IMR-90 (cell line): ENCODE results near the gene UBA7. TPM values are rescaled to one million over a fixed set of nuclear protein-coding genes. Genes with fewer than 3 reads are reported as not detected.

Experiments used
- ATAC-seq: fragments of 200-7000 bp; cut with Tn5 transposase; 2 replicates; pipeline ENCODE4 v1.9.1; 2020; ENCODE audit warnings: low read depth, mild to moderate bottlenecking, moderate library complexity
- BruUV-seq: library from RNA; stranded (reverse); fragments of 400-500 nt; replicated peaks from 2 replicates; lab custom pipeline; 2021; lab: Mats Ljungman, UMichigan
- CTCF ChIA-PET: fragments of 300-600 bp; formaldehyde crosslinking; extraction: SDS; loops from one replicate; lab custom pipeline; 2021; ENCODE audit warnings: antibody characterized with exemption; lab: Yijun Ruan, JAX
- POLR2A ChIA-PET: fragments of 300-600 bp; sonication (Branson Sonifier 250); formaldehyde crosslinking; loops from one replicate; lab custom pipeline; 2022; ENCODE audit warnings: antibody characterized with exemption; ENCODE audit not compliant: unreplicated experiment; lab: Charles Lee
- DNase-seq: peaks from one replicate; pipeline ENCODE4 v3.0.0; 2013
- H2AFZ ChIP-seq: replicated peaks from 2 replicates; pipeline ENCODE3; 2013; ENCODE audit warnings: low read length, mild to moderate bottlenecking; ENCODE audit not compliant: poor library complexity
- H2AK5ac ChIP-seq: 2 replicates; pipeline ENCODE4 v1.6.1; 2013; ENCODE audit warnings: low read depth, low read length, inconsistent platforms
- H2AK9ac ChIP-seq: replicated peaks from 2 replicates; pipeline ENCODE3; 2013; ENCODE audit warnings: mild to moderate bottlenecking, low read depth, low read length, moderate library complexity; ENCODE audit not compliant: poor library complexity
- H2BK120ac ChIP-seq: 2 replicates; pipeline ENCODE4 v1.6.1; 2013; ENCODE audit warnings: low read depth, low read length, inconsistent platforms
- H2BK15ac ChIP-seq: 3 replicates; pipeline ENCODE4 v1.6.1; 2013; ENCODE audit warnings: low read depth, low read length, inconsistent platforms
- H2BK20ac ChIP-seq: 2 replicates; pipeline ENCODE4 v1.6.1; 2013; ENCODE audit warnings: low read depth, mild to moderate bottlenecking, inconsistent platforms, low read length, moderate library complexity
- H2BK5ac ChIP-seq: 2 replicates; pipeline ENCODE4 v1.6.1; 2013; ENCODE audit warnings: mild to moderate bottlenecking, low read depth, low read length, inconsistent platforms; ENCODE audit not compliant: poor library complexity, severe bottlenecking
- H3K14ac ChIP-seq: replicated peaks from 2 replicates; pipeline ENCODE4 v1.6.1; 2013; ENCODE audit warnings: low read depth, low read length, inconsistent platforms
- H3K18ac ChIP-seq: 2 replicates; pipeline ENCODE4 v1.6.1; 2013; ENCODE audit warnings: low read depth, low read length, control low read depth
- H3K23ac ChIP-seq: 2 replicates; pipeline ENCODE4 v1.6.1; 2013; ENCODE audit warnings: low read depth, low read length, inconsistent platforms
- H3K27ac ChIP-seq: 2 replicates; pipeline ENCODE4 v1.5.1; 2013; ENCODE audit warnings: mild to moderate bottlenecking, control low read depth, low read length; ENCODE audit not compliant: insufficient read depth
- H3K27me3 ChIP-seq: 2 replicates; pipeline ENCODE4 v1.6.1; 2013; ENCODE audit warnings: low read length; ENCODE audit not compliant: control insufficient read depth, insufficient read depth
- H3K36me3 ChIP-seq: 2 replicates; pipeline ENCODE4 v1.6.1; 2013; ENCODE audit warnings: low read length, mixed read lengths; ENCODE audit not compliant: control insufficient read depth, insufficient read depth
- H3K4ac ChIP-seq: 2 replicates; pipeline ENCODE4 v1.6.1; 2013; ENCODE audit warnings: low read depth, low read length, inconsistent platforms
- H3K4me1 ChIP-seq: 2 replicates; pipeline ENCODE4 v1.6.1; 2013; ENCODE audit warnings: low read length, mixed read lengths; ENCODE audit not compliant: control insufficient read depth, insufficient read depth
- H3K4me2 ChIP-seq: 2 replicates; pipeline ENCODE4 v1.6.1; 2013; ENCODE audit warnings: low read depth, mild to moderate bottlenecking, control low read depth, low read length, moderate library complexity
- H3K4me3 ChIP-seq: 2 replicates; pipeline ENCODE4 v1.5.1; 2013; ENCODE audit warnings: low read depth, mild to moderate bottlenecking, control low read depth, low read length, moderate library complexity; ENCODE audit not compliant: insufficient read depth
- H3K56ac ChIP-seq: 2 replicates; pipeline ENCODE4 v1.6.1; 2013; ENCODE audit warnings: low read length, inconsistent platforms; ENCODE audit not compliant: insufficient read depth; ENCODE audit errors: extremely low read depth
- H3K79me1 ChIP-seq, 2 experiments: 2 replicates each; pipeline ENCODE4 v1.6.1; 2013; ENCODE audit warnings: low read length in 2 of 2, inconsistent platforms in 1 of 2, low read depth in 1 of 2
- H3K9ac ChIP-seq: 2 replicates; pipeline ENCODE4 v1.6.1; 2013; ENCODE audit warnings: low read depth, low read length, control low read depth
- H3K9me1 ChIP-seq: 2 replicates; pipeline ENCODE4 v1.6.1; 2013; ENCODE audit warnings: low read length, inconsistent platforms; ENCODE audit not compliant: insufficient read depth
- H3K9me3 ChIP-seq: 2 replicates; pipeline ENCODE4 v1.6.1; 2013; ENCODE audit warnings: low read length; ENCODE audit not compliant: control insufficient read depth, insufficient read depth
- H4K20me1 ChIP-seq: 2 replicates; pipeline ENCODE4 v1.6.1; 2013; ENCODE audit warnings: low read length, inconsistent platforms; ENCODE audit not compliant: insufficient read depth
- H4K5ac ChIP-seq: 2 replicates; pipeline ENCODE4 v1.6.1; 2013; ENCODE audit warnings: mild to moderate bottlenecking, low read depth, low read length, control low read depth
- H4K8ac ChIP-seq, 2 experiments: 2 replicates each; pipeline ENCODE4 v1.6.1; 2013; ENCODE audit warnings: low read depth in 2 of 2, low read length in 2 of 2, control low read depth in 1 of 2, inconsistent platforms in 1 of 2
- H4K91ac ChIP-seq: 2 replicates; pipeline ENCODE4 v1.6.1; 2013; ENCODE audit warnings: low read depth, low read length, inconsistent platforms; ENCODE audit not compliant: insufficient read depth
- ELK1 ChIP-seq: fragments of 150-350 bp; IDR thresholded peaks from 2 replicates; pipeline ENCODE4 v1.6.1; 2016; ENCODE audit warnings: low read depth, mild to moderate bottlenecking, low read length, moderate library complexity, borderline replicate concordance
- MAZ ChIP-seq: IDR thresholded peaks from 2 replicates; pipeline ENCODE4 v1.6.1; 2012; ENCODE audit warnings: low read depth, mild to moderate bottlenecking, low read length, improper control_type of control experiment, moderate library complexity, borderline replicate concordance
- MXI1 ChIP-seq: IDR thresholded peaks from 2 replicates; pipeline ENCODE4 v1.6.1; 2012; ENCODE audit warnings: low read depth, mild to moderate bottlenecking, low read length, moderate library complexity, borderline replicate concordance
- NFE2L2 ChIP-seq: fragments of 150-350 bp; IDR thresholded peaks from 2 replicates; pipeline ENCODE4 v1.6.1; 2016; ENCODE audit warnings: low read depth, mild to moderate bottlenecking, low read length
- RAD21 ChIP-seq: IDR thresholded peaks from 2 replicates; pipeline ENCODE4 v1.6.1; 2012; ENCODE audit warnings: low read length, improper control_type of control experiment
- RFX5 ChIP-seq: IDR thresholded peaks from 2 replicates; pipeline ENCODE4 v1.8.0; 2012; ENCODE audit warnings: low read depth, mild to moderate bottlenecking, low read length, moderate library complexity
- SMC3 ChIP-seq: fragments of 150-350 bp; IDR thresholded peaks from 2 replicates; pipeline ENCODE4 v1.6.1; 2016; ENCODE audit warnings: low read depth, mild to moderate bottlenecking, antibody characterized with exemption, low read length, moderate library complexity
- WGBS, 2 experiments: methylation state at CpG; one replicate each; pipeline versions ENCODE4 v1.1.5 to v1.1.7; 2013; ENCODE audit warnings: missing lambda C conversion rate in 2 of 2; ENCODE audit not compliant: insufficient read length in 1 of 2; ENCODE audit errors: extremely low coverage in 2 of 2; 5-methylcytosine and 5-hydroxymethylcytosine counted together
- dilution Hi-C: fragments of 300-500 bp; cut with HindIII; formaldehyde crosslinking; loops from one replicate; pipeline ENCODE4 v1.14.3; 2018; ENCODE audit warnings: low sequenced_read_pairs; ENCODE audit not compliant: unreplicated experiment
- in situ Hi-C: fragments of 300-500 bp; cut with MboI; formaldehyde crosslinking; loops from 3 replicates; pipeline ENCODE4 v1.14.3; 2019; ENCODE audit warnings: low sequenced_read_pairs, inconsistent platforms, mixed read lengths
- intact Hi-C: fragments of 100-400 bp; cut with micrococcal nuclease; formaldehyde crosslinking; loops from 2 replicates; pipeline ENCODE4 v1.10.0; 2022
- polyA plus RNA-seq, 3 experiments: library from polyadenylated mRNA; depleted of rRNA; stranded (reverse); fragments of >200 nt; gene quantifications; 2 replicates each; pipeline ENCODE4 v1.2.3, GENCODE V29; 2012; ENCODE audit warnings: low replicate concordance in 1 of 3
- total RNA-seq: library from RNA; depleted of rRNA; stranded (reverse); fragments of >200 nt; gene quantifications from 2 replicates; pipeline ENCODE4 v1.2.3, GENCODE V29; 2012

UBA7 gene
- total and polyA plus RNA-seq, 2 of the 4 experiments (the other 2 are of a cell fraction), result 18.6 to 57.8 TPM

GRCh38 chr3:49804141-49805041 is 9.4 kb downstream of the UBA7 start:
- TF ChIP-seq MAZ, result no peak
- TF ChIP-seq NFE2L2, result no peak
- TF ChIP-seq SMC3, result no peak
- TF ChIP-seq RFX5, result no peak
- TF ChIP-seq RAD21, result no peak
- TF ChIP-seq MXI1, result 0 out of 2 replicates have a peak, but pooled peaks have one; percentile 6
- TF ChIP-seq ELK1, result no peak
- Histone ChIP-seq H4K5ac (no peak overlapping the region), H3K36me3 (peaks cover 5% of the 10 kb centered on the region; the same call in 1 of the 2 replicates), H3K9ac (peak overlapping the region; percentile 72; the same call in 1 of the 2 replicates), H2BK15ac (no peak overlapping the region), H3K9me1 (peaks cover 7% of the 10 kb centered on the region; the same call in 1 of the 2 replicates), H4K20me1 (no peaks in the 10 kb centered on the region), H3K4ac (peak overlapping the region; percentile 86; the same call in 1 of the 2 replicates), H4K91ac (no peak overlapping the region; the same call in 1 of the 2 replicates), H3K27ac (no peak overlapping the region), H3K4me2 (peak overlapping the region; percentile 98), H2AK9ac (peak overlapping the region; percentile 93), H3K79me1 (peaks cover 0 to 9% of the 10 kb centered on the region in 2 experiments; a peak in 1 of 4 replicates), H3K23ac (peak overlapping the region; percentile 83), H2AFZ (peak overlapping the region; percentile 97), H3K56ac (no peak overlapping the region), H2BK5ac (no peak overlapping the region), H4K8ac (peak overlapping the region in 1 of 2 experiments; percentile 82; a peak in 3 of 4 replicates), H2BK120ac (no peak overlapping the region), H2AK5ac (peak overlapping the region; percentile 14; the same call in 1 of the 2 replicates), H3K27me3 (no peaks in the 10 kb centered on the region), H3K9me3 (no peaks in the 10 kb centered on the region), H3K4me3 (peak overlapping the region; percentile 79; the same call in 1 of the 2 replicates), H3K14ac (peak overlapping the region; percentile 38), H3K4me1 (peaks cover 35% of the 10 kb centered on the region), H3K18ac (no peak overlapping the region; the same call in 1 of the 2 replicates), H2BK20ac (no peak overlapping the region)
- ChIA-PET POLR2A (interaction anchor here (0.8 to 1.5 kb wide), 2 partner anchors 10 to 34 kb away, joined by 3 to 4 read pairs; partner anchors contain the start of gene UBA7), CTCF (interaction anchor here (1.5 to 4.6 kb wide), 2 partner anchors 22 to 36 kb away, joined by 4 to 33 read pairs; no protein-coding TSS in a partner anchor)
- no peak for ATAC-seq
- no TSS peak for BruUV-seq
- intact Hi-C loops (loop anchor here (5.0 kb wide), 1 partner anchor 288 kb away; no protein-coding TSS in a partner anchor), in situ Hi-C loops (no loop called here), dilution Hi-C loops (no loop called here)
- 54% methylated on average over 15 of the region's 26 CpGs; no CpG with 5 or more reads in 1 of the 2 experiments for WGBS, 2 experiments
- DNase-seq, result no peak
